Left hindlimb (tissue), 1 donor: ENCODE data around the gene BTLA.
"Not testable (repeated sequence)": the region's sequence is repeated elsewhere in the genome, so short reads cannot be mapped to it uniquely, and the experiment has no call there.

Source experiments
- DNase-seq: peaks from one replicate; pipeline ENCODE4 v3.0.0-alpha.2; 2018

BTLA gene

GRCh38 chr3:112489674-112490479, 9.4 kb downstream of the BTLA start:
- DNase-seq = no peak

GRCh38 chr3:112486811-112487505, 12.3 kb downstream of the BTLA start:
- no peak for DNase-seq

- DNase-seq = no peak
These were observed 14.9 kb downstream of the BTLA start for GRCh38 chr3:112484352-112484751.

- DNase-seq = no peak
These were observed 16.6 kb downstream of the BTLA start for GRCh38 chr3:112482675-112483074.

- no peak for DNase-seq
These were observed 18.0 kb downstream of the BTLA start for GRCh38 chr3:112481302-112481721.

GRCh38 chr3:112477891-112478290, 21.4 kb downstream of the BTLA start:
- DNase-seq = no peak

- DNase-seq = no peak
These were observed 22.9 kb downstream of the BTLA start for GRCh38 chr3:112476346-112476745.

GRCh38 chr3:112474796-112475195, 24.5 kb downstream of the BTLA start:
- DNase-seq = no peak

- DNase-seq = no peak
These were observed 26.6 kb downstream of the BTLA start for GRCh38 chr3:112472691-112473090.

GRCh38 chr3:112471596-112472325, 27.5 kb downstream of the BTLA start:
- no peak for DNase-seq

- DNase-seq = no peak
These were observed 28.5 kb downstream of the BTLA start for GRCh38 chr3:112470788-112471187.

- no peak for DNase-seq
These were observed 29.6 kb downstream of the BTLA start for GRCh38 chr3:112469671-112470070.

- no peak for DNase-seq
These were observed 31.7 kb downstream of the BTLA start for GRCh38 chr3:112467539-112467938.

GRCh38 chr3:112466020-112466419, 33.3 kb downstream of the BTLA start:
- DNase-seq = no peak

GRCh38 chr3:112464264-112464663, 35.0 kb downstream of the BTLA start:
- no peak for DNase-seq

- no peak for DNase-seq
These were observed 36.0 kb downstream of the BTLA start for GRCh38 chr3:112463250-112463649.

- not testable (repeated sequence) for DNase-seq
These were observed 37.5 kb downstream of the BTLA start for GRCh38 chr3:112461787-112462186.

GRCh38 chr3:112460519-112461195, 38.6 kb downstream of the BTLA start:
- DNase-seq = no peak

GRCh38 chr3:112459750-112460149, 39.5 kb downstream of the BTLA start:
- DNase-seq = no peak

GRCh38 chr3:112456147-112456546, 43.1 kb downstream of the BTLA start:
- no peak for DNase-seq

GRCh38 chr3:112448939-112449338, 50.3 kb downstream of the BTLA start:
- DNase-seq = no peak

GRCh38 chr3:112446343-112446742, 52.9 kb downstream of the BTLA start:
- DNase-seq = no peak

GRCh38 chr3:112445839-112446238, 53.4 kb downstream of the BTLA start:
- DNase-seq = no peak
